H9 (cell line): Measurements from ENCODE around the gene PDE2A. TPM values are rescaled to one million over a fixed set of nuclear protein-coding genes. Genes with fewer than 3 reads are reported as not detected.

Experiments used
- DNase-seq: peaks from one replicate; pipeline ENCODE4 v3.0.0-alpha.2; 2017
- H2AFZ ChIP-seq: one replicate; pipeline ENCODE4 v1.6.1; 2013; ENCODE audit warnings: mild to moderate bottlenecking, low read length, control low read depth, moderate library complexity
- H2AK5ac ChIP-seq: 2 replicates; pipeline ENCODE4 v1.6.1; 2013; ENCODE audit warnings: low read length, control low read depth, mixed read lengths; ENCODE audit not compliant: insufficient read length
- H2BK120ac ChIP-seq: one replicate; pipeline ENCODE4 v1.6.1; 2013; ENCODE audit warnings: low read depth, mild to moderate bottlenecking, low read length, control low read depth, inconsistent platforms; ENCODE audit not compliant: poor library complexity, severe bottlenecking
- H2BK12ac ChIP-seq: 2 replicates; pipeline ENCODE4 v1.6.1; 2013; ENCODE audit warnings: low read length, control low read depth, mixed read lengths, low read depth; ENCODE audit not compliant: insufficient read length
- H2BK15ac ChIP-seq: 2 replicates; pipeline ENCODE4 v1.6.1; 2013; ENCODE audit warnings: low read depth, low read length, control low read depth
- H2BK20ac ChIP-seq: one replicate; pipeline ENCODE4 v1.6.1; 2013; ENCODE audit warnings: low read depth, mild to moderate bottlenecking, low read length, control low read depth, inconsistent platforms; ENCODE audit not compliant: poor library complexity, severe bottlenecking
- H2BK5ac ChIP-seq: 2 replicates; pipeline ENCODE4 v1.6.1; 2013; ENCODE audit warnings: low read length, control low read depth, mixed read lengths; ENCODE audit not compliant: insufficient read length
- H3K14ac ChIP-seq: 2 replicates; pipeline ENCODE4 v1.6.1; 2013; ENCODE audit warnings: low read length, control low read depth; ENCODE audit not compliant: insufficient read depth
- H3K18ac ChIP-seq: 2 replicates; pipeline ENCODE4 v1.6.1; 2013; ENCODE audit warnings: low read depth, mild to moderate bottlenecking, mixed read lengths, low read length, control low read depth; ENCODE audit not compliant: insufficient read length
- H3K23ac ChIP-seq: 2 replicates; pipeline ENCODE4 v1.6.1; 2013; ENCODE audit warnings: low read length, control low read depth, mixed read lengths, low read depth; ENCODE audit not compliant: insufficient read length
- H3K23me2 ChIP-seq: 2 replicates; pipeline ENCODE4 v1.6.1; 2013; ENCODE audit warnings: low read depth, mild to moderate bottlenecking, mixed read lengths, low read length, control low read depth; ENCODE audit not compliant: insufficient read length, poor library complexity, severe bottlenecking
- H3K27ac ChIP-seq: 2 replicates; pipeline ENCODE4 v1.5.1; 2013; ENCODE audit warnings: low read length, control low read depth, mixed read lengths, low read depth; ENCODE audit not compliant: insufficient read length
- H3K27me3 ChIP-seq: 2 replicates; pipeline ENCODE4 v1.6.1; 2013; ENCODE audit warnings: low read length, control low read depth, inconsistent platforms; ENCODE audit not compliant: insufficient read depth
- H3K4ac ChIP-seq: 2 replicates; pipeline ENCODE4 v1.6.1; 2013; ENCODE audit warnings: low read depth, mild to moderate bottlenecking, control low read depth, inconsistent platforms, low read length, moderate library complexity
- H3K4me1 ChIP-seq: 2 replicates; pipeline ENCODE4 v1.6.1; 2013; ENCODE audit warnings: low read length, control low read depth, inconsistent platforms; ENCODE audit not compliant: insufficient read depth
- H3K4me2 ChIP-seq: 2 replicates; pipeline ENCODE4 v1.6.1; 2013; ENCODE audit warnings: low read length, control low read depth, mixed read lengths; ENCODE audit not compliant: insufficient read length, insufficient read depth
- H3K56ac ChIP-seq: 2 replicates; pipeline ENCODE4 v1.6.1; 2013; ENCODE audit warnings: low read depth, mild to moderate bottlenecking, mixed read lengths, low read length, control low read depth; ENCODE audit not compliant: insufficient read length
- H3K79me1 ChIP-seq: 2 replicates; pipeline ENCODE4 v1.6.1; 2013; ENCODE audit warnings: low read depth, mild to moderate bottlenecking, moderate library complexity, low read length, control low read depth, inconsistent platforms; ENCODE audit not compliant: insufficient read depth, poor library complexity, severe bottlenecking
- H3K79me2 ChIP-seq: 2 replicates; pipeline ENCODE4 v1.6.1; 2013; ENCODE audit warnings: low read length, control low read depth, inconsistent platforms; ENCODE audit not compliant: insufficient read depth
- H3K9ac ChIP-seq: 2 replicates; pipeline ENCODE4 v1.6.1; 2013; ENCODE audit warnings: low read length, control low read depth, mixed read lengths; ENCODE audit not compliant: insufficient read length; ENCODE audit errors: extremely low read depth
- H3K9me3 ChIP-seq: one replicate; pipeline ENCODE4 v1.6.1; 2013; ENCODE audit warnings: low read depth, low read length, inconsistent platforms; ENCODE audit not compliant: control insufficient read depth
- H3T11ph ChIP-seq: one replicate; pipeline ENCODE4 v1.6.1; 2013; ENCODE audit warnings: mild to moderate bottlenecking, low read length, control low read depth, inconsistent platforms
- H4K20me1 ChIP-seq: one replicate; pipeline ENCODE4 v1.6.1; 2013; ENCODE audit not compliant: control insufficient read depth, insufficient read length, insufficient read depth
- H4K5ac ChIP-seq: 2 replicates; pipeline ENCODE4 v1.6.1; 2013; ENCODE audit warnings: low read depth, mild to moderate bottlenecking, mixed read lengths, low read length, control low read depth; ENCODE audit not compliant: insufficient read length
- H4K8ac ChIP-seq: replicated peaks from 2 replicates; pipeline ENCODE4 v1.6.1; 2013; ENCODE audit warnings: low read length, control low read depth, mixed read lengths, low read depth; ENCODE audit not compliant: insufficient read length
- H4K91ac ChIP-seq: 2 replicates; pipeline ENCODE4 v1.6.1; 2013; ENCODE audit warnings: low read depth, mild to moderate bottlenecking, moderate library complexity, mixed read lengths, low read length, control low read depth; ENCODE audit not compliant: insufficient read length
- H3K27ac Mint-ChIP-seq, 3 experiments: 2 replicates in 2 of 3; 3 replicates in 1 of 3; pipeline ENCODE4 v1.8.0; 2020 to 2021; ENCODE audit warnings: mixed read lengths in 3 of 3, mild to moderate bottlenecking in 1 of 3, moderate library complexity in 1 of 3
- H3K27me3 Mint-ChIP-seq: 2 replicates; pipeline ENCODE4 v1.8.0; 2021; ENCODE audit warnings: low read depth, mild to moderate bottlenecking, moderate library complexity, mixed read lengths
- H3K36me3 Mint-ChIP-seq, 3 experiments: 2 replicates in 2 of 3; 3 replicates in 1 of 3; pipeline ENCODE4 v1.8.0; 2020 to 2021; ENCODE audit warnings: low read depth in 3 of 3, mixed read lengths in 3 of 3; ENCODE audit not compliant: insufficient read depth in 1 of 3
- H3K4me1 Mint-ChIP-seq, 2 experiments: 2 replicates each; pipeline ENCODE4 v1.8.0; 2020; ENCODE audit warnings: mixed read lengths in 2 of 2
- H3K4me3 Mint-ChIP-seq, 2 experiments: 2 replicates in 1 of 2; 3 replicates in 1 of 2; pipeline ENCODE4 v1.8.0; 2020 to 2021; ENCODE audit warnings: mild to moderate bottlenecking in 2 of 2, mixed read lengths in 2 of 2, moderate library complexity in 1 of 2
- H3K9me3 Mint-ChIP-seq, 2 experiments: 2 replicates in 1 of 2; 3 replicates in 1 of 2; pipeline ENCODE4 v1.8.0; 2020; ENCODE audit warnings: mild to moderate bottlenecking in 2 of 2, mixed read lengths in 2 of 2, moderate library complexity in 1 of 2
- WGBS: extraction: QIAGEN DNeasy Blood & Tissue Kit; methylation state at CpG from one replicate; pipeline ENCODE4 v1.1.7; 2013; ENCODE audit warnings: missing lambda C conversion rate, low lambda C conversion rate, mixed read lengths; ENCODE audit not compliant: insufficient read length; ENCODE audit errors: extremely low coverage; 5-methylcytosine and 5-hydroxymethylcytosine counted together
- total RNA-seq: library from RNA; stranded (reverse); gene quantifications from 2 replicates; pipeline ENCODE4 v1.2.1, GENCODE V29; 2021
- TF ChIP-seq, protein P1 (sequence below): fragments of 200-600 bp; sonication (generic); conservative IDR thresholded peaks from 3 replicates; pipeline ENCODE4 v1.8.0; 2021; ENCODE audit warnings: antibody characterized with exemption, mild to moderate bottlenecking

Gene PDE2A
- total RNA-seq, 1 experiment from 2014 or later, result 3.4 TPM

DNA sequence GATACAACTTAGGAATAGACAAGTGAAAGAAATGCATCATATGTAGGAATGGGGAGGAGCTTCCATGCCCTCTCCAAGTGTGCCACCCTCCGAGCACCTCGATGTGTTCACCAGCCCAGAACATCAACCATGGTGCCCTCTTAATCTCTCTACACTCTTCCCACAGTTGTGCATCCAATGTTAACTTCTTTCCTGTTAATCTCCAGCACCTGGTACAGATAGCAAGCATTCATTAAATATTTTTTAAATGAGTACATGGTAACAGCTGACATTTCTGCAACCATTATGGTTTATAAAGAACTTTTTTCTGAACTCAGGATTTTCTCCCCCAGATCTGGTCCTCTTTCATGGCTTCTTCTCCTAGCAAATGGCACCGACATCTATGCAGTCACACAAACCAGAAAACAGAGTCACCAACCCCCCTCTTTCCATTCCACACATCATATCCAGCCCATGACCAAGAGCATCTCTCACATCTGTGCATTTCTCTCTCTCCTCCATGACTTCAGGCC lies 121.8 kb downstream of the PDE2A start:
- H2BK5ac ChIP-seq, result no peak overlapping the region
- H4K91ac ChIP-seq, result no peak overlapping the region
- TF ChIP-seq, protein P1, sequence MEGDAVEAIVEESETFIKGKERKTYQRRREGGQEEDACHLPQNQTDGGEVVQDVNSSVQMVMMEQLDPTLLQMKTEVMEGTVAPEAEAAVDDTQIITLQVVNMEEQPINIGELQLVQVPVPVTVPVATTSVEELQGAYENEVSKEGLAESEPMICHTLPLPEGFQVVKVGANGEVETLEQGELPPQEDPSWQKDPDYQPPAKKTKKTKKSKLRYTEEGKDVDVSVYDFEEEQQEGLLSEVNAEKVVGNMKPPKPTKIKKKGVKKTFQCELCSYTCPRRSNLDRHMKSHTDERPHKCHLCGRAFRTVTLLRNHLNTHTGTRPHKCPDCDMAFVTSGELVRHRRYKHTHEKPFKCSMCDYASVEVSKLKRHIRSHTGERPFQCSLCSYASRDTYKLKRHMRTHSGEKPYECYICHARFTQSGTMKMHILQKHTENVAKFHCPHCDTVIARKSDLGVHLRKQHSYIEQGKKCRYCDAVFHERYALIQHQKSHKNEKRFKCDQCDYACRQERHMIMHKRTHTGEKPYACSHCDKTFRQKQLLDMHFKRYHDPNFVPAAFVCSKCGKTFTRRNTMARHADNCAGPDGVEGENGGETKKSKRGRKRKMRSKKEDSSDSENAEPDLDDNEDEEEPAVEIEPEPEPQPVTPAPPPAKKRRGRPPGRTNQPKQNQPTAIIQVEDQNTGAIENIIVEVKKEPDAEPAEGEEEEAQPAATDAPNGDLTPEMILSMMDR, result no peak
- no peaks in the 10 kb centered on the region for H3K79me2 ChIP-seq
- WGBS, result no CpG with 5 or more reads among the region's 3 CpGs
- H2BK12ac ChIP-seq, result no peak overlapping the region
- H3K27ac Mint-ChIP-seq, result no peak overlapping the region
- H3K23ac ChIP-seq, result no peak overlapping the region
- no peak overlapping the region for H3K27ac ChIP-seq
- no peak overlapping the region for H3T11ph ChIP-seq
- no peak overlapping the region for H3K4ac ChIP-seq
- H3K9me3 Mint-ChIP-seq, result peaks cover 0 to 4% of the 10 kb centered on the region in 2 experiments; a peak in 1 of 5 replicates
- no peak overlapping the region for H4K5ac ChIP-seq
- no peak overlapping the region for H3K14ac ChIP-seq
- H2BK20ac ChIP-seq, result no peak overlapping the region
- H4K20me1 ChIP-seq, result peaks cover 2% of the 10 kb centered on the region
- H3K4me1 Mint-ChIP-seq, result no peaks in the 10 kb centered on the region
- no peak overlapping the region for H3K9ac ChIP-seq
- no peak overlapping the region for H2AFZ ChIP-seq
- no peak overlapping the region for H2AK5ac ChIP-seq
- peaks cover 11% of the 10 kb centered on the region for H3K27me3 Mint-ChIP-seq
- no peaks in the 10 kb centered on the region for H3K36me3 Mint-ChIP-seq
- no peaks in the 10 kb centered on the region for H3K4me1 ChIP-seq
- H2BK120ac ChIP-seq, result no peak overlapping the region
- H3K27me3 ChIP-seq, result no peaks in the 10 kb centered on the region
- no peaks in the 10 kb centered on the region for H3K79me1 ChIP-seq
- H3K18ac ChIP-seq, result no peak overlapping the region
- no peaks in the 10 kb centered on the region for H3K9me3 ChIP-seq
- no peaks in the 10 kb centered on the region for H3K23me2 ChIP-seq
- no peak for DNase-seq
- H3K4me2 ChIP-seq, result no peak overlapping the region
- H3K4me3 Mint-ChIP-seq, result no peak overlapping the region
- no peak overlapping the region for H3K56ac ChIP-seq
- no peak overlapping the region for H2BK15ac ChIP-seq
- H4K8ac ChIP-seq, result no peak overlapping the region
